Adrenal gland (tissue), 5 donors: ENCODE data around the gene CDKAL1.

ENCODE experiments used
- POLR2A ChIP-seq, 2 donors: fragments of 450-650 bp; IDR thresholded peaks; one replicate each; pipeline ENCODE4 v1.6.1; 2017; ENCODE audit warnings: antibody characterized with exemption in 2 of 2, mild to moderate bottlenecking in 2 of 2, moderate library complexity in 1 of 2
- TF ChIP-seq, protein P1 (sequence below), 6 experiments: fragments of 450-650 bp in 4 of 6; fragments of 200-600 bp in 2 of 6; sonication (generic) in 1 of 6; IDR thresholded peaks; 1 replicate in 5 of 6; 2 replicates in 1 of 6; pipeline versions ENCODE4 v1.5.1 to v1.8.0; 2016 to 2021; ENCODE audit warnings: antibody characterized with exemption in 6 of 6, mild to moderate bottlenecking in 2 of 6, moderate library complexity in 1 of 6
- donor health status: DM: no; HTN: no; CAD: no.

- TF ChIP-seq, protein P1, sequence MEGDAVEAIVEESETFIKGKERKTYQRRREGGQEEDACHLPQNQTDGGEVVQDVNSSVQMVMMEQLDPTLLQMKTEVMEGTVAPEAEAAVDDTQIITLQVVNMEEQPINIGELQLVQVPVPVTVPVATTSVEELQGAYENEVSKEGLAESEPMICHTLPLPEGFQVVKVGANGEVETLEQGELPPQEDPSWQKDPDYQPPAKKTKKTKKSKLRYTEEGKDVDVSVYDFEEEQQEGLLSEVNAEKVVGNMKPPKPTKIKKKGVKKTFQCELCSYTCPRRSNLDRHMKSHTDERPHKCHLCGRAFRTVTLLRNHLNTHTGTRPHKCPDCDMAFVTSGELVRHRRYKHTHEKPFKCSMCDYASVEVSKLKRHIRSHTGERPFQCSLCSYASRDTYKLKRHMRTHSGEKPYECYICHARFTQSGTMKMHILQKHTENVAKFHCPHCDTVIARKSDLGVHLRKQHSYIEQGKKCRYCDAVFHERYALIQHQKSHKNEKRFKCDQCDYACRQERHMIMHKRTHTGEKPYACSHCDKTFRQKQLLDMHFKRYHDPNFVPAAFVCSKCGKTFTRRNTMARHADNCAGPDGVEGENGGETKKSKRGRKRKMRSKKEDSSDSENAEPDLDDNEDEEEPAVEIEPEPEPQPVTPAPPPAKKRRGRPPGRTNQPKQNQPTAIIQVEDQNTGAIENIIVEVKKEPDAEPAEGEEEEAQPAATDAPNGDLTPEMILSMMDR (IDR thresholded peaks at IDR 0.05), result no peak
- TF ChIP-seq POLR2A (IDR thresholded peaks at IDR 0.05), result no peak
Measured at GRCh38 chr6:21245488-21245887, 711.2 kb downstream of the CDKAL1 start.
